Esophagus muscularis mucosa (tissue), 4 donors: Measurements from ENCODE around the gene SLC7A8. TPM values are rescaled to one million over a fixed set of nuclear protein-coding genes. Genes with fewer than 3 reads are reported as not detected.

Experiments
- DNase-seq: peaks from one replicate; pipeline ENCODE4 v3.0.0-alpha.2; 2017; ENCODE audit errors: extremely low spot score
- H3K27ac ChIP-seq, 4 donors: fragments of 200-600 bp; sonication (generic); replicated peaks in 1 of 4; 1 replicate in 3 of 4; 2 replicates in 1 of 4; pipeline ENCODE4 v1.5.1; 2016 to 2019; ENCODE audit warnings: mild to moderate bottlenecking in 1 of 4
- H3K27me3 ChIP-seq, 4 donors: fragments of 200-600 bp; sonication (generic); one replicate each; pipeline versions ENCODE4 v1.5.1 to v1.6.0; 2016 to 2019
- H3K36me3 ChIP-seq, 4 donors: fragments of 200-600 bp; sonication (generic); one replicate each; pipeline ENCODE4 v1.5.1; 2016 to 2019
- H3K4me1 ChIP-seq, 4 donors: fragments of 200-600 bp; sonication (generic); one replicate each; pipeline ENCODE4 v1.5.1; 2016 to 2019
- H3K4me3 ChIP-seq, 4 donors: fragments of 200-600 bp; sonication (generic); 1 replicate in 2 of 4; 2 replicates in 2 of 4; pipeline ENCODE4 v1.5.1; 2016 to 2019; ENCODE audit warnings: mild to moderate bottlenecking in 4 of 4, moderate library complexity in 1 of 4
- H3K9me3 ChIP-seq, 4 donors: fragments of 200-600 bp; sonication (generic); 1 replicate in 3 of 4; 2 replicates in 1 of 4; pipeline ENCODE4 v1.5.1; 2016 to 2019
- CTCF ChIP-seq, 3 experiments: fragments of 200-600 bp in 2 of 3; fragments of 450-650 bp in 1 of 3; sonication (generic) in 2 of 3; IDR thresholded peaks; one replicate each; pipeline ENCODE4 v1.5.1; 2017 to 2019; ENCODE audit warnings: antibody characterized with exemption in 3 of 3, mild to moderate bottlenecking in 2 of 3, moderate library complexity in 1 of 3
- EP300 ChIP-seq: sonication (generic); formaldehyde crosslinking; IDR thresholded peaks from one replicate; pipeline ENCODE4 v1.6.1; 2017; ENCODE audit warnings: antibody characterized with exemption
- POLR2A ChIP-seq: fragments of 450-650 bp; IDR thresholded peaks from one replicate; pipeline ENCODE4 v1.6.1; 2017; ENCODE audit warnings: antibody characterized with exemption, moderate library complexity, mild to moderate bottlenecking, low read depth
- POLR2AphosphoS5 ChIP-seq, 2 donors: sonication (generic); formaldehyde crosslinking; IDR thresholded peaks; one replicate each; pipeline ENCODE4 v1.6.1; 2017; ENCODE audit warnings: antibody characterized with exemption in 2 of 2
- WGBS: methylation state at CpG from one replicate; pipeline ENCODE4 v1.1.5; 2018; 5-methylcytosine and 5-hydroxymethylcytosine counted together
- intact Hi-C: fragments of 100-400 bp; cut with DNase I; formaldehyde crosslinking; loops from one replicate; pipeline ENCODE4 v1.15.1; 2023
- total RNA-seq, 4 donors: library from RNA; depleted of rRNA; stranded (reverse); fragments of >200 nt; gene quantifications; one replicate each; pipeline versions ENCODE4 v1.1.0 to v1.2.1, GENCODE V29; 2016

SLC7A8 gene
- total RNA-seq, 4 donors from 2014 or later = 19.5 to 48.3 (median 32.5) TPM

GRCh38 chr14:23153851-23154796, 29.3 kb downstream of the SLC7A8 start:
- H3K9me3 ChIP-seq = no peaks in the 10 kb centered on the region
- H3K27me3 ChIP-seq = no peaks in the 10 kb centered on the region
- H3K4me3 ChIP-seq = peak overlapping the region; percentile 35 to 54 (median 44)
- intact Hi-C loops = no loop called here
- peaks cover 0 to 19% (median 6%) of the 10 kb centered on the region in 4 donors for H3K36me3 ChIP-seq
- peak; percentile 97 for DNase-seq
- 35% methylated on average over 24 of the region's 28 CpGs for whole genome bisulfite sequencing
- TF ChIP-seq CTCF (IDR thresholded peaks at IDR 0.05) = no peak
- peak; percentile 77 for TF ChIP-seq POLR2A
- peak; percentile 90 for TF ChIP-seq EP300
- TF ChIP-seq POLR2AphosphoS5 (IDR thresholded peaks at IDR 0.05) = peak; percentile 75 to 94
- peaks cover 32 to 72% (median 65%) of the 10 kb centered on the region in 4 donors for H3K4me1 ChIP-seq
- H3K27ac ChIP-seq = peak overlapping the region; percentile 90 to 94 (median 92)

DNA sequence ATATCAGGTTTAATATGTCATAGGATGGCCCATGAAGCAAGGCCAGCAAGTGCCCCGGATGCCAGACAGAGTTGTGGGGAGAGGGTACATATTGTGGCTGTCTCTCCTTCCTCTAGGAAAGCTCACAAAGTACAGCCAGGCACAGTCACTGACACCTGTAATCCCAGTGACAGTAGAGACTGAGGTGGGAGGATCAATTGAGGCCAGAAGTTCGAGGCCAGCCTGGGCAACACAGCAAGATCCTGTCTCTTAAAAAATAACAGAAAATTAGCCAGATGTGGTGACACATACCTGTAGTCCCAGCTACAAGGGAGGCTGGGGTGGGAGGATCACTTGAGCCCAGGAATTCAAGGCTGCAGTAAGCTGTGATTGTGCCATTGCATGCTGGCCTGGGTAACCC, 32.1 kb downstream of the SLC7A8 start:
- no peak for DNase-seq
- intact Hi-C loops = no loop called here
- TF ChIP-seq POLR2A (no peak), EP300 (no peak)
- H3K9me3 ChIP-seq = no peaks in the 10 kb centered on the region
- 89% methylated on average over 2 of the region's 2 CpGs for WGBS
- peak overlapping the region; percentile 90 to 94 (median 92) for H3K27ac ChIP-seq
- H3K27me3 ChIP-seq = no peaks in the 10 kb centered on the region
- H3K4me3 ChIP-seq = no peak overlapping the region
- peaks cover 0 to 9% (median 0%) of the 10 kb centered on the region in 4 donors for H3K36me3 ChIP-seq
- H3K4me1 ChIP-seq = peaks cover 46 to 99% (median 91%) of the 10 kb centered on the region in 4 donors

DNA sequence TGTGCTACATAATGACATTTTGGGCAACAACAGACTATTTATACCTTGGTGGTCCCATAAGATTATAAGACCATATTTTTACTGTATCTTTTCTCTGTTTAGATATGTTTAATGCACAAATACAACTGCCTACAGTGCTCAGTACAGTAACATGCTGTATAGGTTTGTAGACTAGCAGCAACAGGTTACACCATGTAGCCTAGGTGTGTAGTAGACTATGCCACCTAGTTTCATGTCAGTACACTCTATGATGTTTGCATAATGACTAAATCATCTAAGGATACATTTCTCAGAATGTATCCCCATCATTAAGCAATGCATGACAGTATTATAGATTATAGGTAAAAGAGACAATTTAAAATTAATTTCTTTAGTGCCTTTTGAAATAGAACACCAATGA, 33.7 kb downstream of the SLC7A8 start:
- Histone ChIP-seq H3K36me3 (peaks cover 0 to 9% (median 0%) of the 10 kb centered on the region in 4 donors), H3K4me1 (peaks cover 52 to 99% (median 91%) of the 10 kb centered on the region in 4 donors), H3K4me3 (no peak overlapping the region), H3K27me3 (no peaks in the 10 kb centered on the region), H3K9me3 (no peaks in the 10 kb centered on the region), H3K27ac (peak overlapping the region; percentile 77 to 94 (median 91))
- no peak for DNase-seq
- intact Hi-C loops = no loop called here
- TF ChIP-seq EP300 (no peak), POLR2AphosphoS5 (IDR thresholded peaks at IDR 0.05) (no peak), CTCF (IDR thresholded peaks at IDR 0.05) (no peak), POLR2A (no peak)

GRCh38 chr14:23148591-23149249, 34.7 kb downstream of the SLC7A8 start:
- Histone ChIP-seq H3K4me1 (peaks cover 58 to 99% (median 92%) of the 10 kb centered on the region in 4 donors), H3K4me3 (no peak overlapping the region), H3K36me3 (peaks cover 0 to 9% (median 0%) of the 10 kb centered on the region in 4 donors), H3K27me3 (no peaks in the 10 kb centered on the region), H3K27ac (peak overlapping the region; percentile 77 to 94 (median 91)), H3K9me3 (no peaks in the 10 kb centered on the region)
- intact Hi-C loops = no loop called here
- TF ChIP-seq EP300 (no peak), POLR2AphosphoS5 (IDR thresholded peaks at IDR 0.05) (peak; percentile 20 to 59), POLR2A (no peak), CTCF (IDR thresholded peaks at IDR 0.05) (no peak)
- WGBS = 86% methylated on average over 5 of the region's 5 CpGs
- no peak for DNase-seq

GRCh38 chr14:23147676-23148075, 35.8 kb downstream of the SLC7A8 start:
- H3K4me1 ChIP-seq = peaks cover 59 to 99% (median 92%) of the 10 kb centered on the region in 4 donors
- 80% methylated on average over 1 of the region's 1 CpG for WGBS
- no peaks in the 10 kb centered on the region for H3K9me3 ChIP-seq
- peak overlapping the region; percentile 77 to 94 (median 91) for H3K27ac ChIP-seq
- H3K36me3 ChIP-seq = peaks cover 0 to 12% (median 0%) of the 10 kb centered on the region in 4 donors
- no peaks in the 10 kb centered on the region for H3K27me3 ChIP-seq
- intact Hi-C loops = no loop called here
- peak; percentile 38 to 41 for TF ChIP-seq POLR2AphosphoS5 (IDR thresholded peaks at IDR 0.05)
- no peak for TF ChIP-seq CTCF (IDR thresholded peaks at IDR 0.05)
- no peak overlapping the region for H3K4me3 ChIP-seq
- no peak for DNase-seq
